ENCODE results near the gene PLCB3. TPM values are rescaled to one million over a fixed set of nuclear protein-coding genes. Genes with fewer than 3 reads are reported as not detected.

Gene PLCB3
- total and polyA plus RNA-seq, 3 experiments from 2014 or later = 0.47 to 13.6 (median 12.5) TPM

DNA sequence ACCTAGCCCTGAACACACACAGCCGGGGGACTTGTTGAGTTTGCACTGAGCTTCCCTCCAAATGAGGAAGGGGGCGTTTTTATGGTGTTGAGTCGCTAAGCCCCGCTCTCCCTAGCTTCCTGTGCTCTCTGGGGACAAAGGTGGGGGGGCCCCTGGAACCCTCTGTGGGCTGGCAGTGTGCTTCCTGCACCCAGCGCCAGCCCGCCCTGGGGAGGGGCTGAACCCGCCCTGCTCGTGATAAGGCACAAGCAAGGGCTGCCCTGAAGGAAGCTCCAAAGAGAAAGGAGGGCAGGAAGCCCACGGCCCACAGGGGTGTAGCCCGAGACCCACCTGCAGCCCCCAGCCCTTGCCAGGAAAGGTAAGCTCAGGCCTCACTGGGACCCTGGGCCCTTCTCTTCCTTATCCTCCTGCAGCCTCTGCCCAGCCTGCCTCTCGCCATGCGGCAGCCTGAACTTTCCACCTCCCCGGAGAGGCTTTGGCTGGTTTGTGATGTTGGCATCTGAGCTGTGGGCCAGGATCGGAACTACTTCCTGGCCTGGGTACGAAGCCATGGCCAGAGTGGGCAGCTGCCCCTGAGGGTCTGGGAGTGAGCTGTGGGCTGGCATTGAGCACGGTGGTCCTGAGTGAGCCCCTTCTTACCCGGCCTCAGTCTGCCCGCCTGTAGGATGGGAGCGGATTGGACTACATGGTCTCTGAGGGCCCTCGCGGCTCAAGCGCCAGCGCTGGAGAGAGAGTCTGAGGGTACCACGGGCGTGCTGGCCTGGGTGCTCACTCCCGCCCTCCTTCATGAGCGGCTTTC is 44.7 kb upstream of the PLCB3 start, which contains the start of gene FERMT3:
FERMT3 (plus strand) TSS at position 265 of the 799 bp plus-strand sequence. CDS start 644 bp downstream, outside the sequence.
- Histone ChIP-seq H3K36me3 (ENCODE audit: insufficient read depth, low read length) (peaks cover 33% of the 10 kb centered on the region), H3K27ac (ENCODE audit: low read depth, low read length) (peak within 1 kb of the TSS; percentile 95), H3K4me3 (ENCODE audit: low read length) (peak within 1 kb of the TSS; percentile 98), H3K4me1 (ENCODE audit: insufficient read depth, low read length) (peaks cover 39% of the 10 kb centered on the region), H3K9me3 (ENCODE audit: low read length) (no peaks in the 10 kb centered on the region), H3K27me3 (ENCODE audit: insufficient read depth, low read length, poor library complexity, severe bottlenecking) (no peaks in the 10 kb centered on the region)
- no peaks in the 10 kb centered on the region for H3K9me3 Mint-ChIP-seq
- no peaks in the 10 kb centered on the region for H3K27me3 Mint-ChIP-seq
- peaks cover 16 to 62% (median 32%) of the 10 kb centered on the region in 3 donors for H3K4me1 Mint-ChIP-seq
- DNase-seq = peak; percentile 56 to 81 (median 64)
- CTCF ChIA-PET = interaction anchor here (0.9 to 10.4 kb wide), 26 partner anchors 8 to 446 kb away, joined by 3 to 281 read pairs (median 8); partner anchors contain the start of genes BAD, CATSPERZ, CCDC88B and DNAJC4
- POLR2A ChIA-PET = interaction anchor here (0.6 to 5.7 kb wide), 19 partner anchors 10 to 655 kb away, joined by 3 to 69 read pairs (median 5); partner anchors contain the start of genes BAD, DNAJC4, ESRRA and FKBP2
- H3K4me3 Mint-ChIP-seq = peak within 1 kb of the TSS; percentile 87 to 97 (median 92)
- peaks cover 9 to 66% (median 9%) of the 10 kb centered on the region in 3 donors for H3K36me3 Mint-ChIP-seq
- peak within 1 kb of the TSS; percentile 86 to 98 (median 94) for H3K27ac Mint-ChIP-seq

DNA sequence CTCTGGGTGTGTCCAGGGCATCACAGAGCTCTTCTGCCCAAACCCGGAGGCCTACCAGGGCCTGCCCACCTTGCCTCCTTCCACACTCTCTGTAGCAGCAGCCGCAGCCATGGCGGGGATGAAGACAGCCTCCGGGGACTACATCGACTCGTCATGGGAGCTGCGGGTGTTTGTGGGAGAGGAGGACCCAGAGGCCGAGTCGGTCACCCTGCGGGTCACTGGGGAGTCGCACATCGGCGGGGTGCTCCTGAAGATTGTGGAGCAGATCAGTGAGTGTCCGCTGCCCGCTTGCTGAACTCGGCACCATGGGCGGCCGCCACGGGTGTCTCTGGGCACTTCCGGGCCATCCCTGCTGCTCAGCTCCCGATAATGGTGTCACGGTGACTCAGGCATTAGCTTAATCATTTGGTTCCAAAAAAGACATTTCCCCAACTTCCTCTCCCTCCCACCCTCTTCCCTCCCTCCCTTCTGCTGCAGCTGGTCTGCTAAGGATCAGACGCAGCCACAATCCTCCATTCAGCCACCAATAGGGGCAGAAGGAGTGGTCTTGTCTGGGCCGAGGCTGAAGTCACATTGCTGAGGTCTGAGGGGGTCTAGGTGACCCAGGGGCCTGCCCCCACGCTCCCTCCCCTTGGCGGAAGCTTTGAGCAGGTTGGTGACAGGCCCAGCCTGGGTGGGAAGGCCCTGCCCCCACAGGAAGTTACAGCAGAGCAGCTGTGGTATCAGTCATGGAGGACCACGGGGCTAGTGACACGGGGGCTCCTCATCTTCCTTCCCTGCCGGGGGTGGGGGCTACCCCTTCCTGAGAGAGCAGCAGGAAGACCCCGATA is 43.9 kb upstream of the PLCB3 start:
- Mint-ChIP-seq H3K4me3 (peak overlapping the region; percentile 87 to 97 (median 92)), H3K4me1 (peaks cover 21 to 69% (median 37%) of the 10 kb centered on the region in 3 donors), H3K27ac (peak overlapping the region; percentile 86 to 98 (median 94)), H3K9me3 (no peaks in the 10 kb centered on the region), H3K36me3 (peaks cover 5 to 67% (median 8%) of the 10 kb centered on the region in 3 donors), H3K27me3 (no peaks in the 10 kb centered on the region)
- Histone ChIP-seq H3K4me3 (ENCODE audit: low read length) (peak overlapping the region; percentile 98), H3K9me3 (ENCODE audit: low read length) (no peaks in the 10 kb centered on the region), H3K36me3 (ENCODE audit: insufficient read depth, low read length) (peaks cover 34% of the 10 kb centered on the region), H3K27me3 (ENCODE audit: insufficient read depth, low read length, poor library complexity, severe bottlenecking) (no peaks in the 10 kb centered on the region), H3K27ac (ENCODE audit: low read depth, low read length) (peak overlapping the region; percentile 95), H3K4me1 (ENCODE audit: insufficient read depth, low read length) (peaks cover 39% of the 10 kb centered on the region)
- ChIA-PET CTCF (interaction anchor here (0.8 to 10.4 kb wide), 17 partner anchors 15 to 124 kb away, joined by 3 to 281 read pairs (median 15); partner anchors contain the start of genes CATSPERZ, DNAJC4, ESRRA and FKBP2), POLR2A (interaction anchor here (0.6 to 5.7 kb wide), 16 partner anchors 10 to 132 kb away, joined by 3 to 69 read pairs (median 8); partner anchors contain the start of genes BAD, CCDC88B, ESRRA and FKBP2)
- peak; percentile 59 to 88 (median 70) for DNase-seq

DNA sequence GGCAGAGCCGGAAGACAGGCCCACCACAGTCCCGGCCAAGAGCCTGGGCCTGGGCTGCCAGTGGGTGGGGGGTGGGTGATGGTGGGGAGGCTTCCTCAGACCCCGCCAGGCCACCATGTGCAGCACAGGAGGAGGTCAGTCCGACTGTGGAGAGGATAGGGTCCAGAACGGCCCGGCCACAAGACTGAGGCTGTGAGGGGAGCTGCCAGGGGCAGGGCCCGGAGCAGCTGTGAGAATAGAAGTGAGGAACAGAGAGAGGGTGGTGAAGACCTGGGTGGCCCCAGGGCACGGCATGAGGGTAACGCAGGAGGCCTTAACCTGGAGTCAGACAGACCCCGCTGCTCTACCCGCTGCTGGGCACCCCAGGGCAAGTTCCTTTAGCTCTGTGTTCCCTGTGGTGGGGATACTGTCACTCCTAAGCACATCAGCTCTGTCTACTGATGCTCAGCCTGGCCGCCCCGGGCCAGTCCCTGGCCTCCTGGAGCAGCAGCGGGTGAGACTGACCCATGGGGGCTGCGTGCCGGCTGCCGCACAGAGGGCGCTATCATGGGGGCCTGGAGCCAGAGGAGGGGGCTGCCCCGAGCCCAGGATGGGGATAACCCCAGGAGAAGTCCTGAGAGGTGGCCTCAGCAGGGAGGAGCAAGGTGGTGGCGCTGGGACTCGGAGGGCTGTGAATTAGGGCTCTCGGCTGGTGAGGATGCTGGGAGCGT is 43.1 kb upstream of the PLCB3 start:
- Histone ChIP-seq H3K36me3 (ENCODE audit: insufficient read depth, low read length) (peaks cover 28% of the 10 kb centered on the region), H3K4me3 (ENCODE audit: low read length) (peak overlapping the region; percentile 98), H3K27me3 (ENCODE audit: insufficient read depth, low read length, poor library complexity, severe bottlenecking) (no peaks in the 10 kb centered on the region), H3K9me3 (ENCODE audit: low read length) (no peaks in the 10 kb centered on the region), H3K27ac (ENCODE audit: low read depth, low read length) (peak overlapping the region; percentile 95), H3K4me1 (ENCODE audit: insufficient read depth, low read length) (peaks cover 39% of the 10 kb centered on the region)
- POLR2A ChIA-PET = interaction anchor here (0.6 to 5.7 kb wide), 11 partner anchors 12 to 132 kb away, joined by 3 to 69 read pairs (median 16); partner anchors contain the start of genes CCDC88B, FKBP2, NUDT22 and PPP1R14B
- H3K36me3 Mint-ChIP-seq = peaks cover 5 to 62% (median 9%) of the 10 kb centered on the region in 3 donors
- peak overlapping the region; percentile 87 to 97 (median 92) for H3K4me3 Mint-ChIP-seq
- peak overlapping the region; percentile 86 to 98 (median 94) for H3K27ac Mint-ChIP-seq
- peaks cover 24 to 71% (median 39%) of the 10 kb centered on the region in 3 donors for H3K4me1 Mint-ChIP-seq
- peak in 1 of 5 donors; percentile 17 for DNase-seq
- CTCF ChIA-PET = interaction anchor here (0.8 to 10.4 kb wide), 12 partner anchors 14 to 123 kb away, joined by 3 to 281 read pairs (median 38); partner anchors contain the start of genes CATSPERZ, ESRRA, NUDT22 and PLCB3
- H3K9me3 Mint-ChIP-seq = no peaks in the 10 kb centered on the region
- H3K27me3 Mint-ChIP-seq = no peaks in the 10 kb centered on the region

DNA sequence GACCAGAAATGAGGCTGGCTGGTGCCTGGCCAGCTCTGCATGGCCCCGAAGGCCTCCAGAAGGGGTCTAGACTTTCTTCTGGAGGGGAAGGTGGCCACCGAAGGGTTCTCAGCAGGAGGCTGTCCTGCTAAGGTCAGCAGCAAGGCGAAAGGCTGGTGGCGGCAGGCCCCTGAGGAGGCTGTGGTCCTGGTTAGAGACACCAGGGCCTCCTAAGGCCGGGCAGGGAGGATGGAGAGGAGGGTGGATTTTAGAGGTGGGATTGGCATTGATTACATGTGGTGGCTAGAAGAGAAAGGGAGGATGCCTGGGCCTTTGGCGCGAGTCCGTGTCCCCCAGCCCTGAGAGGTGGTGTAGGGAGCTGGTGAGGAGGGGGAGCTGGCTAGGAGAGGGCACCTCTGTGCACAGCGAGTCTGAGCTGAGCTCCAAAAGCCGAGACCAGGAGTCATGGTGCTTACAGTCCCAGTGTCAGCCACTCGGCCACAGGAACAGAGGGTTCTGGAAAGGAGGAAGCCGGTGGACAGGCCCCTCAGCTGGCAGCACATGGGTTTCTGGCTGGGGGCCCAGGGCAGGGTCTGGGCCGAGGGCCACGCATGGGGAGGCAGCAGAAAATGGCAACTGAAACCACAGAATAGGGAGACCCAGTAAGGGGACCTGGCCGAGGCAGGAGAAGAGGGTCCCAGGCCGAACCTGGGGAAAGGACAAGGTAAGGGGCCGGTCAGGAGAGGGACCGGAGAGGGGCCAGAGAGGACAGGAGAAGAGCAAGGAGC is 42.4 kb upstream of the PLCB3 start:
- Histone ChIP-seq H3K9me3 (ENCODE audit: low read length) (no peaks in the 10 kb centered on the region), H3K36me3 (ENCODE audit: insufficient read depth, low read length) (peaks cover 20% of the 10 kb centered on the region), H3K27ac (ENCODE audit: low read depth, low read length) (peak overlapping the region; percentile 95), H3K4me1 (ENCODE audit: insufficient read depth, low read length) (peaks cover 38% of the 10 kb centered on the region), H3K27me3 (ENCODE audit: insufficient read depth, low read length, poor library complexity, severe bottlenecking) (no peaks in the 10 kb centered on the region), H3K4me3 (ENCODE audit: low read length) (no peak overlapping the region)
- H3K4me1 Mint-ChIP-seq = peaks cover 28 to 65% (median 36%) of the 10 kb centered on the region in 3 donors
- ChIA-PET POLR2A (interaction anchor here (0.6 to 5.7 kb wide), 6 partner anchors 13 to 95 kb away, joined by 4 to 69 read pairs (median 34); partner anchors contain the start of genes NUDT22, STIP1 and TRPT1), CTCF (interaction anchor here (1.5 to 10.4 kb wide), 6 partner anchors 13 to 94 kb away, joined by 4 to 281 read pairs (median 63); partner anchors contain the start of genes CATSPERZ, ESRRA, NUDT22 and PLCB3)
- H3K27me3 Mint-ChIP-seq = no peaks in the 10 kb centered on the region
- peak overlapping the region; percentile 66 to 98 (median 88) for H3K27ac Mint-ChIP-seq
- peaks cover 7 to 58% (median 9%) of the 10 kb centered on the region in 3 donors for H3K36me3 Mint-ChIP-seq
- no peak for DNase-seq
- no peaks in the 10 kb centered on the region for H3K9me3 Mint-ChIP-seq
- peak overlapping the region; percentile 50 to 87 (median 70) for H3K4me3 Mint-ChIP-seq

DNA sequence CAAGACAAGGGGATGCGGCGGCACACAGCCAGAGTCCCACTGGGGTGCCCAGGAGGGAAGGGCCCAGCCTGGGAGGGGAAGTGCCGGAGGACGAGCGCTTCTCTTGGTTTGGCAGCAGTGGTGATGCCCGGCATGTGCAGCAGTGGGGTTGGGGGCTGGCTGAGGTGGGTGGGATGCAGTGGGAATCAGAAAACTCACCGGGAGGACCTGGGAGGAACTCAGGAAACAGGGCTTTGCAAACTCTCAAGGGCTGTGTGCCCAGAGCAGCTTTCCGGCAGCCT is 41.8 kb upstream of the PLCB3 start:
- DNase-seq = no peak
- ChIA-PET POLR2A (interaction anchor here (2.3 kb wide), 1 partner anchor 17 kb away, joined by 7 read pairs; the partner anchor contains the start of genes NUDT22 and TRPT1), CTCF (interaction anchor here (6.4 to 10.4 kb wide), 4 partner anchors 13 to 93 kb away, joined by 62 to 281 read pairs (median 104); partner anchors contain the start of genes CATSPERZ, ESRRA, NUDT22 and PLCB3)
- Histone ChIP-seq H3K36me3 (ENCODE audit: insufficient read depth, low read length) (peaks cover 17% of the 10 kb centered on the region), H3K9me3 (ENCODE audit: low read length) (no peaks in the 10 kb centered on the region), H3K27me3 (ENCODE audit: insufficient read depth, low read length, poor library complexity, severe bottlenecking) (no peaks in the 10 kb centered on the region), H3K27ac (ENCODE audit: low read depth, low read length) (no peak overlapping the region), H3K4me3 (ENCODE audit: low read length) (no peak overlapping the region), H3K4me1 (ENCODE audit: insufficient read depth, low read length) (peaks cover 32% of the 10 kb centered on the region)
- peaks cover 4 to 56% (median 6%) of the 10 kb centered on the region in 3 donors for H3K36me3 Mint-ChIP-seq
- H3K27me3 Mint-ChIP-seq = no peaks in the 10 kb centered on the region
- peak overlapping the region in 5 of 8 donors; percentile 36 to 97 (median 77) for H3K27ac Mint-ChIP-seq
- peak overlapping the region in 4 of 7 donors; percentile 8 to 68 (median 43) for H3K4me3 Mint-ChIP-seq
- H3K9me3 Mint-ChIP-seq = no peaks in the 10 kb centered on the region
- H3K4me1 Mint-ChIP-seq = peaks cover 24 to 59% (median 30%) of the 10 kb centered on the region in 3 donors

DNA sequence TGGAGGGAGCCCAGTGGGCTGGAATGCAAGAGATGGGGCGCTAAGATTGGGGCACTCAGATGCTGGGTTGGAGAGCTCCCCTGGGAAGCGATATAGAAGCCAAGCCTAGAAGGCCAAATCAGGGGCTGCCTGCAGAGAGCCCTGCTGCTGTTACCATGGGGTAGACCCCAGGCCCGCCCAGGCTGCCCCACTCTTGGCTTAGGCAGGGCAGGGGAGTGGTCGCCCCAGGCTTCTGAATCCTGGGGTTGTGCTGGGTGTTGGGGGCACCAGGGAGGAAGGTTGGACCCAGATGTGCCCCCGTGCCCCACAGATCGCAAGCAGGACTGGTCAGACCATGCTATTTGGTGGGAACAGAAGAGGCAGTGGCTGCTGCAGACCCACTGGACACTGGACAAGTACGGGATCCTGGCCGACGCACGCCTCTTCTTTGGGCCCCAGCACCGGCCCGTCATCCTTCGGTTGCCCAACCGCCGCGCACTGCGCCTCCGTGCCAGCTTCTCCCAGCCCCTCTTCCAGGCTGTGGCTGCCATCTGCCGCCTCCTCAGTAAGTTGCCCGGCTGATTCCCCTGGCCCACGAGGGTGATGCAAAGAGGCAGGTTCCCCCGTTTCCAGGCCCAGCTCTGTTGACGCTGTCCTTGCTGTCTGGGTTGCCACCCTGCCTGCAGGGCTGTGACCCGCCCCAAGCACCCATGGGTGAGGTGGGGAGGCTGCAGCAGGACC is 40.9 kb upstream of the PLCB3 start:
- Histone ChIP-seq H3K27ac (ENCODE audit: low read depth, low read length) (no peak overlapping the region), H3K4me1 (ENCODE audit: insufficient read depth, low read length) (peaks cover 23% of the 10 kb centered on the region), H3K4me3 (ENCODE audit: low read length) (no peak overlapping the region), H3K27me3 (ENCODE audit: insufficient read depth, low read length, poor library complexity, severe bottlenecking) (no peaks in the 10 kb centered on the region), H3K9me3 (ENCODE audit: low read length) (no peaks in the 10 kb centered on the region), H3K36me3 (ENCODE audit: insufficient read depth, low read length) (peaks cover 17% of the 10 kb centered on the region)
- Mint-ChIP-seq H3K36me3 (peaks cover 8 to 62% (median 8%) of the 10 kb centered on the region in 3 donors), H3K4me3 (peak overlapping the region in 2 of 7 donors; percentile 13 to 68), H3K4me1 (peaks cover 25 to 54% (median 29%) of the 10 kb centered on the region in 3 donors), H3K27me3 (peaks cover 0 to 1% of the 10 kb centered on the region in 2 donors), H3K27ac (peak overlapping the region in 2 of 8 donors; percentile 24 to 50), H3K9me3 (no peaks in the 10 kb centered on the region)
- CTCF ChIA-PET = interaction anchor here (0.7 to 10.4 kb wide), 6 partner anchors 12 to 107 kb away, joined by 3 to 281 read pairs (median 9); partner anchors contain the start of genes CATSPERZ, ESRRA, NUDT22 and PRDX5
- no peak for DNase-seq
- POLR2A ChIA-PET = interaction anchor here (0.6 to 2.3 kb wide), 2 partner anchors 16 to 72 kb away, joined by 6 to 7 read pairs; partner anchors contain the start of genes NUDT22 and TRPT1
